CD4-positive, CD25-positive, alpha-beta regulatory T cell (primary cell): ENCODE data around the gene DGKA. TPM values are rescaled to one million over a fixed set of nuclear protein-coding genes. Genes with fewer than 3 reads are reported as not detected.
"Not testable (repeated sequence)": the region's sequence is repeated elsewhere in the genome, so short reads cannot be mapped to it uniquely, and the experiment has no call there.

ENCODE experiments used
- ATAC-seq, 2 donors: fragments of 150-1000 bp; cut with Tn5 transposase; one replicate each; pipeline ENCODE4 v1.10.0; 2021; ENCODE audit warnings: low read depth in 2 of 2, moderate number of reproducible peaks in 2 of 2, moderate library complexity in 1 of 2
- DNase-seq, 3 donors: peaks; one replicate each; pipeline versions ENCODE4 v3.0.0 to v3.0.0-alpha.2; 2012 to 2022; ENCODE audit warnings: mixed read lengths in 1 of 3
- H3K27ac ChIP-seq: one replicate; pipeline ENCODE4 v1.7.0; 2013; ENCODE audit warnings: mild to moderate bottlenecking, low read length; ENCODE audit not compliant: insufficient read depth, poor library complexity, severe bottlenecking
- H3K27me3 ChIP-seq: one replicate; pipeline ENCODE4 v1.7.0; 2013; ENCODE audit warnings: low read length; ENCODE audit not compliant: control insufficient read depth, insufficient read depth
- H3K36me3 ChIP-seq: one replicate; pipeline ENCODE4 v1.7.0; 2013; ENCODE audit warnings: mild to moderate bottlenecking, low read length, moderate library complexity; ENCODE audit not compliant: control insufficient read depth, insufficient read depth
- H3K4me1 ChIP-seq: 2 replicates; pipeline ENCODE4 v1.7.0; 2013; ENCODE audit warnings: mild to moderate bottlenecking, low read length; ENCODE audit not compliant: insufficient read depth, control insufficient read depth, poor library complexity, severe bottlenecking
- H3K4me3 ChIP-seq: one replicate; pipeline ENCODE4 v1.7.0; 2013; ENCODE audit warnings: low read depth, mild to moderate bottlenecking, low read length, moderate library complexity
- H3K9me3 ChIP-seq, 2 experiments: 1 replicate in 1 of 2; 2 replicates in 1 of 2; pipeline ENCODE4 v1.7.0; 2013; ENCODE audit warnings: low read length in 2 of 2, mild to moderate bottlenecking in 1 of 2, moderate library complexity in 1 of 2; ENCODE audit not compliant: control insufficient read depth in 2 of 2
- H3K27ac Mint-ChIP-seq, 3 donors: one replicate each; pipeline ENCODE4 v1.8.0; 2020 to 2022; ENCODE audit warnings: mild to moderate bottlenecking in 3 of 3, mixed read lengths in 3 of 3, moderate library complexity in 2 of 3
- H3K27me3 Mint-ChIP-seq: one replicate; pipeline ENCODE4 v1.8.0; 2022; ENCODE audit warnings: mild to moderate bottlenecking, mixed read lengths
- H3K36me3 Mint-ChIP-seq: one replicate; pipeline ENCODE4 v1.8.0; 2020; ENCODE audit warnings: mixed read lengths
- H3K4me1 Mint-ChIP-seq, 4 donors: one replicate each; pipeline ENCODE4 v1.8.0; 2020 to 2022; ENCODE audit warnings: mixed read lengths in 4 of 4, mild to moderate bottlenecking in 1 of 4
- H3K4me3 Mint-ChIP-seq, 4 donors: one replicate each; pipeline ENCODE4 v1.8.0; 2020 to 2022; ENCODE audit warnings: mild to moderate bottlenecking in 4 of 4, mixed read lengths in 4 of 4, moderate library complexity in 3 of 4
- H3K9me3 Mint-ChIP-seq, 7 donors: one replicate each; pipeline ENCODE4 v1.8.0; 2020 to 2022; ENCODE audit warnings: mixed read lengths in 7 of 7, mild to moderate bottlenecking in 3 of 7, moderate library complexity in 2 of 7
- polyA plus RNA-seq, 4 donors: library from polyadenylated mRNA; unstranded; fragments of 300-500 nt; fragmentation: Illumina TruSeq; gene quantifications; one replicate each; pipeline ENCODE4 v1.2.3, GENCODE V29; 2021
- total RNA-seq: library from RNA; stranded (reverse); gene quantifications from one replicate; pipeline ENCODE4 v1.2.3, GENCODE V29; 2022

Gene DGKA
- total and polyA plus RNA-seq, 5 donors from 2014 or later = 225 to 1,086 (median 270) TPM

GRCh38 chr12:55995366-55995765 is 64.4 kb downstream of the DGKA start:
- no peak for DNase-seq
- ATAC-seq = no peak
- H3K36me3 Mint-ChIP-seq = peaks cover 30% of the 10 kb centered on the region
- no peaks in the 10 kb centered on the region for H3K9me3 Mint-ChIP-seq
- H3K4me3 ChIP-seq = no peak overlapping the region
- peak overlapping the region; percentile 50 for H3K27ac ChIP-seq
- no peaks in the 10 kb centered on the region for H3K27me3 Mint-ChIP-seq
- peaks cover 42% of the 10 kb centered on the region for H3K36me3 ChIP-seq
- no peaks in the 10 kb centered on the region for H3K27me3 ChIP-seq
- H3K4me1 ChIP-seq = peaks cover 18% of the 10 kb centered on the region
- H3K27ac Mint-ChIP-seq = peak overlapping the region in 1 of 3 donors; percentile 52
- no peaks in the 10 kb centered on the region for H3K9me3 ChIP-seq
- H3K4me3 Mint-ChIP-seq = no peak overlapping the region
- H3K4me1 Mint-ChIP-seq = peaks cover 6 to 37% (median 26%) of the 10 kb centered on the region in 4 donors

- ATAC-seq (peak; percentile 71 to 81), DNase-seq (peak; percentile 63 to 88 (median 84))
- peak overlapping the region; percentile 76 to 91 (median 76) for H3K27ac Mint-ChIP-seq
- peak overlapping the region; percentile 83 to 89 (median 88) for H3K4me3 Mint-ChIP-seq
- Histone ChIP-seq H3K4me3 (peak overlapping the region; percentile 81), H3K4me1 (peaks cover 18% of the 10 kb centered on the region), H3K27ac (peak overlapping the region; percentile 50), H3K9me3 (no peaks in the 10 kb centered on the region), H3K27me3 (no peaks in the 10 kb centered on the region), H3K36me3 (peaks cover 33% of the 10 kb centered on the region)
- H3K9me3 Mint-ChIP-seq = no peaks in the 10 kb centered on the region
- H3K4me1 Mint-ChIP-seq = peaks cover 6 to 37% (median 26%) of the 10 kb centered on the region in 4 donors
- H3K27me3 Mint-ChIP-seq = no peaks in the 10 kb centered on the region
- peaks cover 21% of the 10 kb centered on the region for H3K36me3 Mint-ChIP-seq
Observed at GRCh38 chr12:55996201-55996714, 65.3 kb downstream of the DGKA start.

GRCh38 chr12:55996715-55997534 is 66.0 kb downstream of the DGKA start, which contains the start of gene SUOX:
Gene SUOX, plus strand, starts transcription at chr12:55997276. Its CDS starts 4,946 bp downstream, at chr12:56002222.
- H3K27me3 Mint-ChIP-seq = no peaks in the 10 kb centered on the region
- Histone ChIP-seq H3K36me3 (peaks cover 28% of the 10 kb centered on the region), H3K4me3 (peak within 1 kb of the TSS; percentile 81), H3K27ac (peak within 1 kb of the TSS; percentile 50), H3K9me3 (no peaks in the 10 kb centered on the region), H3K4me1 (peaks cover 18% of the 10 kb centered on the region), H3K27me3 (no peaks in the 10 kb centered on the region)
- H3K36me3 Mint-ChIP-seq = peaks cover 17% of the 10 kb centered on the region
- H3K27ac Mint-ChIP-seq = peak within 1 kb of the TSS; percentile 76 to 91 (median 91)
- DNase-seq = peak in 2 of 3 donors; percentile 45 to 78
- no peaks in the 10 kb centered on the region for H3K9me3 Mint-ChIP-seq
- peak within 1 kb of the TSS; percentile 83 to 89 (median 88) for H3K4me3 Mint-ChIP-seq
- ATAC-seq = peak; percentile 33 to 38
- H3K4me1 Mint-ChIP-seq = peaks cover 6 to 37% (median 26%) of the 10 kb centered on the region in 4 donors

- peak overlapping the region; percentile 83 to 89 (median 88) for H3K4me3 Mint-ChIP-seq
- peaks cover 6 to 37% (median 26%) of the 10 kb centered on the region in 4 donors for H3K4me1 Mint-ChIP-seq
- peaks cover 22% of the 10 kb centered on the region for H3K36me3 ChIP-seq
- H3K27me3 ChIP-seq = no peaks in the 10 kb centered on the region
- H3K9me3 ChIP-seq = no peaks in the 10 kb centered on the region
- DNase-seq (no peak), ATAC-seq (peak in 1 of 2 donors; percentile 30)
- H3K9me3 Mint-ChIP-seq = no peaks in the 10 kb centered on the region
- peak overlapping the region in 2 of 3 donors; percentile 87 to 91 for H3K27ac Mint-ChIP-seq
- peak overlapping the region; percentile 81 for H3K4me3 ChIP-seq
- H3K4me1 ChIP-seq = peaks cover 18% of the 10 kb centered on the region
- no peaks in the 10 kb centered on the region for H3K27me3 Mint-ChIP-seq
- H3K27ac ChIP-seq = peak overlapping the region; percentile 50
- H3K36me3 Mint-ChIP-seq = peaks cover 11% of the 10 kb centered on the region
Observed at GRCh38 chr12:55997535-55997859, 66.5 kb downstream of the DGKA start.

- H3K27ac ChIP-seq, H3K9me3 Mint-ChIP-seq, H3K4me3 ChIP-seq, H3K27me3 ChIP-seq, H3K27me3 Mint-ChIP-seq, H3K36me3 Mint-ChIP-seq, H3K9me3 ChIP-seq, H3K36me3 ChIP-seq, ATAC-seq: not testable (repeated sequence)
- H3K4me1 Mint-ChIP-seq = peaks cover 6 to 41% (median 27%) of the 10 kb centered on the region in 4 donors
- peak in 1 of 3 donors; percentile 57 for DNase-seq
- H3K4me3 Mint-ChIP-seq = peak overlapping the region; percentile 39 to 62 (median 48)
- H3K4me1 ChIP-seq = peaks cover 18% of the 10 kb centered on the region
- H3K27ac Mint-ChIP-seq = peak overlapping the region; percentile 37 to 69 (median 38)
Observed at GRCh38 chr12:55999522-55999921, 68.6 kb downstream of the DGKA start.

- H3K4me1 ChIP-seq = peaks cover 18% of the 10 kb centered on the region
- H3K27me3 Mint-ChIP-seq, DNase-seq, H3K27me3 ChIP-seq, H3K4me3 ChIP-seq, H3K9me3 ChIP-seq, H3K36me3 Mint-ChIP-seq, ATAC-seq, H3K36me3 ChIP-seq, H3K27ac ChIP-seq, H3K9me3 Mint-ChIP-seq: not testable (repeated sequence)
- peak overlapping the region in 1 of 3 donors; percentile 69 for H3K27ac Mint-ChIP-seq
- H3K4me3 Mint-ChIP-seq = peak overlapping the region in 1 of 4 donors; percentile 51
- H3K4me1 Mint-ChIP-seq = peaks cover 6 to 44% (median 29%) of the 10 kb centered on the region in 4 donors
Observed at GRCh38 chr12:55999999-56000540, 69.1 kb downstream of the DGKA start.

- Mint-ChIP-seq H3K9me3 (no peaks in the 10 kb centered on the region), H3K27me3 (no peaks in the 10 kb centered on the region), H3K4me3 (peak overlapping the region in 2 of 4 donors; percentile 18 to 39), H3K4me1 (peaks cover 0 to 44% (median 29%) of the 10 kb centered on the region in 4 donors), H3K36me3 (no peaks in the 10 kb centered on the region), H3K27ac (peak overlapping the region in 2 of 3 donors; percentile 27 to 63)
- Histone ChIP-seq H3K27ac (no peak overlapping the region), H3K4me1 (peaks cover 10% of the 10 kb centered on the region), H3K9me3 (no peaks in the 10 kb centered on the region), H3K27me3 (no peaks in the 10 kb centered on the region), H3K4me3 (no peak overlapping the region), H3K36me3 (no peaks in the 10 kb centered on the region)
- DNase-seq (no peak), ATAC-seq (no peak)
Observed at GRCh38 chr12:56001487-56002100, 70.6 kb downstream of the DGKA start.
